Measurements from ENCODE around the gene AMD1. TPM values are rescaled to one million over a fixed set of nuclear protein-coding genes. Genes with fewer than 3 reads are reported as not detected.
A peak's percentile ranks its signal among the peaks of the same experiment; 100 is the strongest.

The AMD1 gene
- total and polyA plus RNA-seq, 4 donors: 36.9 to 81.7 (median 64.7) TPM

DNA sequence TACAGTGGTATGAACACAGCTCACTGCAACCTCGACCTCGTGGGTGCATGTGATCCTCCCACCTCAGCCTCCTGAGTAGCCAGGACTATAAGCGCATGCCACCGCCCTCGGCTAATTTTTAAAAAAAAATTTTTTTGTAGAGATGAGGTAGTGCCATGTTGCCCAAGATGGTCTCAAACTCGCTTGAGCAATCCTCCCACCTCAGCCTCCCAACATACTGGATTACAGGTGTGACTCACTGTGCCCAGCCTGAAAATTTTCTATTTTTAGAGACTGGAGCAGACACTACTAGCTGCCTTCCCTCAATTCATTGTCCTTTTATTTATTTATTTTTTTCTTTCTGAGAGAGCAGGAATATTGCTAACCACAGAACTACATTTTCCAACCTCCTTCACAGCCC lies 63.6 kb downstream of the AMD1 start:
- H3K4me1 ChIP-seq (ENCODE audit: control insufficient read depth in 5 of 5, insufficient read depth in 5 of 5, low read length in 5 of 5): no peaks in the 10 kb centered on the region
- TF ChIP-seq, protein P1, sequence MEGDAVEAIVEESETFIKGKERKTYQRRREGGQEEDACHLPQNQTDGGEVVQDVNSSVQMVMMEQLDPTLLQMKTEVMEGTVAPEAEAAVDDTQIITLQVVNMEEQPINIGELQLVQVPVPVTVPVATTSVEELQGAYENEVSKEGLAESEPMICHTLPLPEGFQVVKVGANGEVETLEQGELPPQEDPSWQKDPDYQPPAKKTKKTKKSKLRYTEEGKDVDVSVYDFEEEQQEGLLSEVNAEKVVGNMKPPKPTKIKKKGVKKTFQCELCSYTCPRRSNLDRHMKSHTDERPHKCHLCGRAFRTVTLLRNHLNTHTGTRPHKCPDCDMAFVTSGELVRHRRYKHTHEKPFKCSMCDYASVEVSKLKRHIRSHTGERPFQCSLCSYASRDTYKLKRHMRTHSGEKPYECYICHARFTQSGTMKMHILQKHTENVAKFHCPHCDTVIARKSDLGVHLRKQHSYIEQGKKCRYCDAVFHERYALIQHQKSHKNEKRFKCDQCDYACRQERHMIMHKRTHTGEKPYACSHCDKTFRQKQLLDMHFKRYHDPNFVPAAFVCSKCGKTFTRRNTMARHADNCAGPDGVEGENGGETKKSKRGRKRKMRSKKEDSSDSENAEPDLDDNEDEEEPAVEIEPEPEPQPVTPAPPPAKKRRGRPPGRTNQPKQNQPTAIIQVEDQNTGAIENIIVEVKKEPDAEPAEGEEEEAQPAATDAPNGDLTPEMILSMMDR (IDR thresholded peaks at IDR 0.05; ENCODE audit: control extremely low read depth, extremely low read depth): no peak

DNA sequence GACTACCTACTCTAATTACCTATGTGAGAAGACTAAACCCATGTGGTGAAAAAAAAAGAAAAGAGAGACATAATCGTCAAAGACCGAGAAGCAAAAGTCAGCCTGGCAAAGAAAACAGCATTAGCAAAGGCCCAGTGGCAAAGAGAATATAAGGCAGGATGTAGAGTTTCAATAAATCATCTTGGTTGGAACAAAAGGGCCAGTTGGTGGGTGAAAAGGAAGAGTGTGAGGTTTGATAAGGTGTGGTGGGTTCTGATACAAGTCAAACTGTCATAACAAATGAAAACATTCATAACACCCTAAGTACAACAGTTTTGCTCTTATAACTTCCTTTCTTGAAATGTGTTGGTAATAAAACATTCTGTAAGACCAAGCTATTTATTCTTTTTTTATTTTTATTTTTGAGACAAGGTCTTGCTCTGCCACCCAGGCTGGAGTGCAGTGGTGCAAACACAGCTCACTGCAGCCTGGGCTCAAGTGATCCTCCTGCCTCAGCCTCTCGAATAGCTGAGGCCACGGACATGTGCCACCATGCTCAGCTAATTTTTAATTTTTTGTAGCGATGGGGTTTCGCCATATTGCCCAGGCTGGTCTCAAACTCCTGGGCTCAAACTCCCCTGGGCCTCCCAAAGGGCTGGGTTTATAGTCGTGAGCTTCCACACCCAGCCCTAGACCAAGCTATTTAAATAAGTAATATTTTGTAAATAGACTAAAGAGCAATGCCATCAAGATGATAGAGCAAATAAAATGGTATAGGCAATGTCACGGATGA lies 65.0 kb downstream of the AMD1 start:
- TF ChIP-seq, protein P1 (IDR thresholded peaks at IDR 0.05; ENCODE audit: control extremely low read depth, extremely low read depth): no peak
- ATAC-seq (ENCODE audit: insufficient read depth, low FRiP score) (no peak), DNase-seq (no peak)
- Histone ChIP-seq H3K27me3 (ENCODE audit: control insufficient read depth in 3 of 3, insufficient read depth in 3 of 3, low read length in 2 of 3) (no peaks in the 10 kb centered on the region), H3K36me3 (ENCODE audit: control insufficient read depth in 4 of 4, insufficient read depth in 4 of 4, low read length in 4 of 4) (no peaks in the 10 kb centered on the region), H3K9ac (ENCODE audit: insufficient read depth in 1 of 2, low read length in 2 of 2) (no peak overlapping the region), H3K4me3 (no peak overlapping the region), H3K27ac (ENCODE audit: low read depth in 1 of 2, low read length in 1 of 2) (no peak overlapping the region), H3K9me3 (ENCODE audit: control insufficient read depth in 4 of 4, insufficient read depth in 3 of 4, low read length in 3 of 4) (no peaks in the 10 kb centered on the region), H3K4me1 (ENCODE audit: control insufficient read depth in 5 of 5, insufficient read depth in 5 of 5, low read length in 5 of 5) (no peaks in the 10 kb centered on the region)
- 61 to 73% methylated on average over 8 of the region's 8 CpGs for WGBS, 2 donors

More for the DNA sequence above, 63.6 kb downstream of the AMD1 start:
- Histone ChIP-seq H3K4me3 (no peak overlapping the region), H3K27me3 (ENCODE audit: control insufficient read depth in 3 of 3, insufficient read depth in 3 of 3, low read length in 2 of 3) (no peaks in the 10 kb centered on the region), H3K27ac (ENCODE audit: low read depth in 1 of 2, low read length in 1 of 2) (no peak overlapping the region), H3K36me3 (ENCODE audit: control insufficient read depth in 4 of 4, insufficient read depth in 4 of 4, low read length in 4 of 4) (no peaks in the 10 kb centered on the region), H3K9me3 (ENCODE audit: control insufficient read depth in 4 of 4, insufficient read depth in 3 of 4, low read length in 3 of 4) (no peaks in the 10 kb centered on the region), H3K9ac (ENCODE audit: insufficient read depth in 1 of 2, low read length in 2 of 2) (no peak overlapping the region)
- ATAC-seq (ENCODE audit: insufficient read depth, low FRiP score): no peak
- WGBS, 2 donors: 97 to 98% methylated on average over 6 of the region's 6 CpGs
- DNase-seq: no peak

DNA sequence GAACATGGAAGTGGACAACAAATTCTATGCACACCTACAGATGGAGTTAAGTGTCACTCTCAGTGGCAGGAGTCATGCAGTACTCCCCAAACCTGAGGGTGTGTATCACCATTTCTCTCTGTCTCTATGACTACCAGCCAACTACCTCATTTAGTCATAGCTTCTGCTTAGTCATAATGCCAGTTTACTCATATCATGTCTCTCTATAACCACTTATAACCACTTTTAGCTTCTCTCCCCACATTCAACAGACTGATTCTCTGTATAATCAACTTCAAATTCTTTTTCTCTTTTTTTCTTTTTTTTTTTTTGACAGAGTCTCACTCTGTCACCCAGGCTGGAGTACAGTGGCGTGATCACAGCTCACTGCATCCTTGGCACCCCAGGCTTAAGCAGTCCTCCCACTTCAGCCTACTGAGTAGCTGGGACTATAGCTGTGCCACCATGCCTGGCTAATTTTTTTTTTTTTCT lies 70.1 kb downstream of the AMD1 start:
- Histone ChIP-seq H3K4me1 (ENCODE audit: control insufficient read depth in 5 of 5, insufficient read depth in 5 of 5, low read length in 5 of 5) (peaks cover 0 to 3% (median 0%) of the 10 kb centered on the region in 5 donors), H3K36me3 (ENCODE audit: control insufficient read depth in 4 of 4, insufficient read depth in 4 of 4, low read length in 4 of 4) (no peaks in the 10 kb centered on the region), H3K4me3 (no peak overlapping the region), H3K9me3 (ENCODE audit: control insufficient read depth in 4 of 4, insufficient read depth in 3 of 4, low read length in 3 of 4) (no peaks in the 10 kb centered on the region), H3K27ac (ENCODE audit: low read depth in 1 of 2, low read length in 1 of 2) (no peak overlapping the region), H3K9ac (ENCODE audit: insufficient read depth in 1 of 2, low read length in 2 of 2) (no peak overlapping the region), H3K27me3 (ENCODE audit: control insufficient read depth in 3 of 3, insufficient read depth in 3 of 3, low read length in 2 of 3) (no peaks in the 10 kb centered on the region)
- peak; percentile 83 for ATAC-seq (ENCODE audit: insufficient read depth, low FRiP score)
- WGBS, 2 donors: 78 to 84% methylated on average over 1 of the region's 1 CpG
- TF ChIP-seq, protein P1 (IDR thresholded peaks at IDR 0.05; ENCODE audit: control extremely low read depth, extremely low read depth): no peak
- no peak for DNase-seq

Small RNA genes lying within 50 kb of the gene (small RNA-seq; reads per million reads assigned to genes)
- gene RNU6-1115P (ENCODE audit: low replicate concordance): not detected
- gene SNORA40C (ENCODE audit: low replicate concordance): not detected

Other genes with a start within 250 kb of the AMD1 start
- 10 to 100 TPM; 14.6 to 37.9 TPM for gene CDK19, start 59.3 kb upstream of the AMD1 start, total RNA-seq
- 1 to 10 TPM; 6.0 to 6.2 TPM for gene CDK19, start 59.3 kb upstream of the AMD1 start, polyA plus RNA-seq
- gene GTF3C6, start 83.9 kb downstream of the AMD1 start, total RNA-seq: 10 to 100 TPM; 28.0 to 58.3 TPM
- 10 to 100 TPM; 60.7 to 81.1 TPM for gene GTF3C6, start 83.9 kb downstream of the AMD1 start, polyA plus RNA-seq
- 10 to 100 TPM; 15.5 to 22.5 TPM for gene RPF2, start 107.3 kb downstream of the AMD1 start, total RNA-seq
- 10 to 100 TPM; 23.0 to 30.6 TPM for gene RPF2, start 107.3 kb downstream of the AMD1 start, polyA plus RNA-seq
- gene SLC16A10, start 212.7 kb downstream of the AMD1 start, total RNA-seq: 10 to 100 TPM in 1 of 2 donors, 1 to 10 TPM in 1; 9.2 to 10.5 TPM
- 10 to 100 TPM in 1 of 2 donors, 1 to 10 TPM in 1; 2.0 to 10.0 TPM for gene SLC16A10, start 212.7 kb downstream of the AMD1 start, polyA plus RNA-seq